Ammon's horn (tissue), 1 donor: Measurements from ENCODE around the gene DNMT1.
"Not testable (repeated sequence)": the region's sequence is repeated elsewhere in the genome, so short reads cannot be mapped to it uniquely, and the experiment has no call there.

Experiments
- DNase-seq: peaks from one replicate; pipeline ENCODE4 v3.0.0-alpha.2; 2016; ENCODE audit warnings: low spot score

The DNMT1 gene

DNA sequence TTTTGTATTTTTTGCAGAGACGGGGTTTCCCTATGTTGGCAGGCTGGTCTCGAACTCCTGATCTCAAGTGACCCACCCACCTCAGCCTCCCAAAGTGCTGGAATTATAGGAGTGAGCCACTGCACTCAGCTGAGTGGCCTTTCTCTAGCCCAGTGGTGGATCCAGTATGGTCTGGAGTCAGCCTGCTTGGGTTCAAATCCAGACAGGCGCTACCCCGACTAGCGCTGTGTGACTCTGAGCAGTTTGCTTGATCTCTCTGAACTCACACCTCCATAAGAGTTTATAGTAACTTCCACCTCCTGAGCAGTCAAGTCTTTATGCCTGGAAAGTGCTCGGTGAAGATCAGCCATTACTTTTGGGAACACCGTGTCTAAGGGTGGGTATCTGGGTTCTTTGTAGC lies 25.9 kb upstream of the DNMT1 start:
- DNase-seq: no peak

- DNase-seq: no peak
These were observed 24.9 kb upstream of the DNMT1 start for GRCh38 chr19:10219678-10220077.

GRCh38 chr19:10217085-10217484 lies 22.3 kb upstream of the DNMT1 start:
- no peak for DNase-seq

- no peak for DNase-seq
These were observed 20.0 kb upstream of the DNMT1 start for GRCh38 chr19:10214784-10215183.

DNA sequence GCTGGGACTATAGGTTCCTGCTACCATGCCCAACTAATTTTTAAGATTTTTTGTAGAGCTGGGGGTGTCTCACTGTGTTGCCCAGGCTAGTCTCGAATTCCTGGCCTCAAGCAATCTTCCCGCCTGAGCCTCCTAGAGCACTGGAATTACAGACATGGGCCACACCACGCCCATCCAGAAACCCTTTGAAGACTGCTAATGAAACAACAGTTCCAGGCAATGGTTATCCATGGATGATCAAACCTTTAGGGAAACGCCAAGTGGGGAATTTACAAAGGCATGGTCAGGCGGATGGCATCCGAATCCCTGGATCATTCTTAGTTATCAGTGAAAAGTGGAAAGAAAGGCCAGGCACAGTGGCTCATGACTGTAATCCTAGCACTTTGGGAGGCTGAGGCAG lies 16.9 kb upstream of the DNMT1 start:
- DNase-seq: no peak

- no peak for DNase-seq
These were observed 16.3 kb upstream of the DNMT1 start for GRCh38 chr19:10211061-10211460.

DNA sequence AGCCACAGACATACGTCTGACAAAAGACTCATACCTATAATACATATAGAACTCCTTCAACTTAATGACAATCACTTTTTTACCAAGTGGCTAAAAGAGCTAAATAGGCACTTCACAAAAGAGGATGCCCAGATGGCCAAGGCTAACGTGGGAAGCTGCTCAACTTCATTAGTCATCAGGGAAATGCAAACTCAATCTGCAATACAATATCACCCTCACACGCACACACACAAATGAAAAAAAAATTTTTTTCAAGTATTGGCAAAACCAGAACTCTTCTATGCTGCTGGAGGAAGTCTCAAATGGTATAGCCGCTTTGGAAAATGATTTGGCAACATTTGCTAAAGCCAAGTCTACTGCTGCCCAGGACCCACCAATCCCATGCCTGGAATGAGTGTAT lies 14.6 kb upstream of the DNMT1 start:
- peak; percentile 44 for DNase-seq

DNA sequence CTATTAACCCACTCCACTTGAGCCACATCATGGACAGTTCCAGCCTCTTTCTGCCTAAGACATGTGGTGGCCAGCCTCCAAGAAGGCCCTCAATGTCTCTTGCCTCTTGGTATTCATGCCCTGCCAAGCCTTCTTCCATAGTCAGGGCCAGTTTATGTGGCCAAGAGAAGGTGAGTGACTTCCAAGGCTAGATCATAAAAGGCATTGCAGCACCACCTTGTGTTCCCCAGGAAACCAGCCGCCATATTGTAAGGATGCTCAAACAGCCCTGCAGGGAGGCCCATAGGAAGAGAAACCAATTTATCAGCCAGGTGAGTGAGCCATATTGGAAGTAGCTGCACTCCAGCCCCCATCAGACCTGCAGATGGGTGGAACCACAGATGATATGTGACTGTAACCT lies 12.3 kb upstream of the DNMT1 start:
- no peak for DNase-seq

DNA sequence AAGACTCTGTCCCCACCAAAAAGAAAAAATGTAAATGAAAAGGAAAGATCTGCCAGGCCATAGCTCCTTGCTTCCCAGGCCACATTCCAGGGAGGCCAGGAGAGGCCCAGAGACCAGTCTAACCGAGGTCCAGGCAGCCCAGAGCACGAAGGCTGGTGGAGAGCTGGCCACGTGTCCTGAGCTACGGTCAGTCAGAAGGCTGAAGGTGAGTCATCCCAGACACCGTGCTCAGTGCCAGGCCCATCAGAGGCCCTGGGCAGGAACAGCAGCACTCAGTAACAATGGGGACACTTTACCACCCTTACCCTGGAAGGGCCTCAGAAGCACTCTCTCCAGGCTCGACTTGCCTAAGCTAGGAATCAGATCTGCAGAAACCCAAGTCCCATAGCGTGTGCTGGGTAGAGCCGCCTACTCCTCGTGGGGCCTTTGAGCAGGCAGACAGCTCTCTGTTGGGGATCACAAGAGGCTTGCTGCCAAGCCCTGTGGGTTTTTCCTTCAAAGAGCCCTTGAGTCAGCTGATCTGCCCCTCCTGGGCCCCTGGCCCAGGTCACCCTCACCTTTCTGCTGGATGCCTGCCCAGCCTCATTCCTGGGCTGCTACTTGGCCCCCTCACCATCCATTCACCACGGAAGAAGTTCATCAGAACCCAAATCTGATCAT lies 11.6 kb upstream of the DNMT1 start:
- no peak for DNase-seq

- no peak for DNase-seq
These were observed 10.9 kb upstream of the DNMT1 start for GRCh38 chr19:10205636-10206035.

DNA sequence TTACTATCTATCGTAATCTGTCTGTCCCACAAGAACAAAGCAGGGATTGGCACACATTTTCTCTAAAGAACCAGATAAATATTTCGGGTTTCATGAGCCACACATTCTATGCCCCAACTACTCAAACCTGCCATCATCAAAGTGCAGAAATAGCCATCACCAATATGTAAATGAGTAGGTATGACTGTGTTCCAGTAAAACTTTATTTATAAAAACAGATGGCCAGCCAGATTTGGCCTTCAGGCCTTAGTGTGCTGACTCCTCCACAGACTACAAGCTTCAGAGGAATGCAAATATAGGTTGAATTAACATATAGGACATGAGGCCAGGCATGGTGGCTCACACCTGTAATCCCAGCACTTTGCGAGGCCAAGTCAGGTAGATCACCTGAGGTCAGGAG lies 8.9 kb upstream of the DNMT1 start:
- DNase-seq: no peak

DNA sequence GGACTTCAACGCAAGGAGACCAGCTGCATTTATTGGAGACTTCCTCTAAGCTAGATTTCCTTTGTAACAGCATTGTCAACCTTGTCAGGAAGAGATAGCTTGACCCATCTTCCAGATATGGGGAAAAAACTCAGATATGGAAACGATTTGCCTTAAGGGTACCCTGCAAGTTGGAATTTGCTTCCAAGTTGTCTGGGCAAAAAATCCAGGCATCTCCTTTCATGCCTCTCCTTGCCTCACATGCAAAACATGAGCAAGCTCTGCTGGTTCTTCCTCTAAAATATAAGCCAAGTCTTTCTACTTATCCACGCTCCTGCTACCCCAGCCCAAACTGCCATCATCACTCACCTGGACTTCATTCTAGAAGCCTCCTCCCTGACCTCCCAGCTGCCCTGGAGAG lies 6.4 kb upstream of the DNMT1 start:
- no peak for DNase-seq

GRCh38 chr19:10200101-10200500 lies 5.3 kb upstream of the DNMT1 start:
- DNase-seq: not testable (repeated sequence)

DNA sequence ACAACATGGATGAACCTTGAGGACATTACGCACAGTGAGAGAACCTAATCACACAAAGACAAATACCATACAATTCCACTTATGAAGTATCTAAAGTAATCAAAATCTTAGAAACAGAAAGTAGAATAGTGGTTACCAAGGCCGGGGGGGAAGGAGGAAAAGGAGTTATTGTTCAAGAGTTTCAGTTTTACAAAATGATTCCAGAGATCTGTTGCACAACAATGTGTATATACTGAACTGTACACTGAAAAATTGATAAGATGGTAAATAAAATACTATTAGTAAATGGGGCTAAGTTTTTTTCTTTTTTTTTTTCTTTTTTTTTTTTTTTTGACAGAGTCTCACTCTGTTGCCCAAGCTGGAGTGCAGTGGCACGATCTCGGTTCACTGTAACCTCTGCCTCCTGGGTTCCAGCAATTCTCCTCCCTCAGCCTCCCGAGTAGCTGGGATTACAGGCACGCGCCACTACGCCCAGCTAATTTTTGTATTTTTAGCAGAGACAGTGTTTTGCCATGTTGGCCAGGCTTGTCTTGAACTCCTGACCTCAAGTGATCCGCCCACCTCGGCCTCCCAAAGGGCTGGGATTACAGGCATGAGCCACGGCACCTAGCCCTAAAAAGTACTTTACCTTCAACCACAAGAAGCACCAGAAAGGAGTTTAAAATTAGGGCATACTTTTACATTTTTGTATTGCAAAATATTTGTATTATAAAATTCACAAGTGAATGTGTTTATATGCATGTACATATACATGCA lies 4.3 kb upstream of the DNMT1 start:
- not testable (repeated sequence) for DNase-seq

GRCh38 chr19:10195199-10195519 lies 406 bp upstream of the DNMT1 start:
- DNase-seq: no peak

DNA sequence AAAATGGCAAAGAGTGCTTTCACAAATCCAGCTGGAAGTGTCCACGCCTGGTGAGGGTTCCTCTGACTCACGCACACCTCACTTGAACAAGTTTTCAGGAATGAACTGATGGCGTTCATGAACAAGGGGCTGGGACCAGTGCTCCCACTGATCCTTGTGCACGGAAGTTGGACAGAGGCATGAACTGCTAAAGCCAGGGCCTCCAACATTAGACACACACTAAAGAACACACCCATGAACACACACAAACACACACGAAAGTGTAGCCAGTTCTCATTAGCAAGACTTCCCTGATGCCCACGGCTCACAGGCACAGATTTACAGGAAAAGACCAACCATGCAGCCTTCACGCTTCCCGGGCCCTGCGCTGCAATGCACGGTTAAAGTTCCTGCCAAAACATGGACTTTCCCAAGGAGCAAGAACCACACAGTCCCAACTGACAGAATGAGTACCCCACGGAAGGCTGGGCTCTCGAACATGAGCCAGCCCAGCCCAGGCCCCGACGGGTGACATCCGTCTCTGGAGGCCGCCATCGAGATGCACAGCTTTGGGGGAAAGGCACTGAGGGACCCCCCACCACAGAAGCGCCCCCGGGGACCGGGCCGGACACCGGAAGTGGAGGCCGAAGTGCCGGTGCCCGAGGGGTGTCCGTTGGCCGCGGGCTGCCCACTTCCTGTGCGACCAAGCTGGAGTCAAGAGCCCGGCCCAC lies 808 bp downstream of the DNMT1 start:
- no peak for DNase-seq

GRCh38 chr19:10192922-10193321 lies 1.8 kb downstream of the DNMT1 start:
- no peak for DNase-seq

GRCh38 chr19:10191347-10191746 lies 3.4 kb downstream of the DNMT1 start:
- no peak for DNase-seq

DNA sequence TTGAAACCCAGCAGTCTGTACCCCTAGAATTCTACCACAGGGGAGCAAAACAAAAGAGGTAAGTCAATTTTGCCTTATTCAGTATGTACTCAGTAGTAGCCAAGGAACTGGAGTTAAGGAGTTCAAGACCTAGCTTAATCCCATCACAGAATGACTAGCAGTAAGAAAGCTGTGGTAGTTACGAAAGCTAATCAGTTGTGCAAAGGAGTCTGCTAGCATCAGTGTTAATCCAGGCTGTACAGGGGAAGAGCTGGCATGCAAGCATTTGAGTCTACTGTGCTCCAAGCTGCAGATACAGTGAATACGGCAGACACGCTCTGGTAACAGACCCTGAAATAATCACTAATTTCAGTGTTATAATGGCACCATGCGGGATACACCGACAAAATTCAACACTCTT lies 4.7 kb downstream of the DNMT1 start:
- no peak for DNase-seq

DNA sequence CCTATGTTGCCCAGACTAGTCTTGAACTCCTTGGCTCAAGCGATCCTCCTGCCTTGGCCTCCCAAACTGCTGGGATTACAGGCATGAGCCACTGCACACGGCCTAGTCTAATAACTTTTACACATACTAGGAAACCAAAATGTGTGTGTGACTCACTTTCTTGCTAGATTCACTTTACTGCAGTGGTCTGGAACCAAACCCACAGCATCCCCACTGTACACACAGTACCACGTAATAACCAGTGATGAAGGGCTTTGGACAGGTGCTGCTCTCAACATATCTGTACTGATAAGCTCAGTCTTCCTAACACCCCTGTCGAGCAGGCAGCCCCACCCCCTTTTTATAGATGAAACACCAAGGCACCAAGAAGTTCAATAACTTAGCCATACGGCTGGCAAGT lies 5.1 kb downstream of the DNMT1 start:
- no peak for DNase-seq

DNA sequence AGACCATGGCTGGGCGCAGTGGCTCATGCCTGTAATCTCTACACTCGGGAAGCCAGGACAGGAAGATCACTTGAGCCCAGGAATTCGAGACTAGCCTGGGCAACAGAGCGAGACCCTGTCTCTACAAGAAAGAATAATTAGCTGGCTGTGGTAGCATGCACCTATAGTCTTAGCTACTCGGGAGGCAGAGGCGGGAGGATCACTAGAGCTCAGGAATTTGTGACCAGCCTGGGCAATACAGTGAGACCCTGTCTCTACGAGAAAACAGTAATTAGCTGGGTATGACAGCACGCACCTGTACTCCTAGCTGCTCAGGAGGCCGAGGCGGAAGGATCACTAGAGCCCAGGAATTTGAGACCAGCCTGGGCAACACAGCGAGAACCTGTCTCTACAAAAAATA lies 7.4 kb downstream of the DNMT1 start:
- no peak for DNase-seq

- DNase-seq: no peak
These were observed 10.1 kb downstream of the DNMT1 start for GRCh38 chr19:10184636-10185035.

GRCh38 chr19:10183926-10184325 lies 10.8 kb downstream of the DNMT1 start:
- no peak for DNase-seq
